HG03045 (cell line): Measurements from ENCODE around the gene CYB5R3.
"Not testable (repeated sequence)": the region's sequence is repeated elsewhere in the genome, so short reads cannot be mapped to it uniquely, and the experiment has no call there.

Source experiments
- ATAC-seq: cut with Tn5 transposase; IDR thresholded peaks from one replicate; pipeline ENCODE4 v1.9.1; 2021; ENCODE audit warnings: mild to moderate bottlenecking, moderate library complexity; ENCODE audit not compliant: unreplicated experiment

Gene CYB5R3

GRCh38 chr22:42626431-42626830 lies 22.8 kb downstream of the CYB5R3 start:
- ATAC-seq = no peak

- ATAC-seq = no peak
Observed at GRCh38 chr22:42625416-42625815, 23.8 kb downstream of the CYB5R3 start.

DNA sequence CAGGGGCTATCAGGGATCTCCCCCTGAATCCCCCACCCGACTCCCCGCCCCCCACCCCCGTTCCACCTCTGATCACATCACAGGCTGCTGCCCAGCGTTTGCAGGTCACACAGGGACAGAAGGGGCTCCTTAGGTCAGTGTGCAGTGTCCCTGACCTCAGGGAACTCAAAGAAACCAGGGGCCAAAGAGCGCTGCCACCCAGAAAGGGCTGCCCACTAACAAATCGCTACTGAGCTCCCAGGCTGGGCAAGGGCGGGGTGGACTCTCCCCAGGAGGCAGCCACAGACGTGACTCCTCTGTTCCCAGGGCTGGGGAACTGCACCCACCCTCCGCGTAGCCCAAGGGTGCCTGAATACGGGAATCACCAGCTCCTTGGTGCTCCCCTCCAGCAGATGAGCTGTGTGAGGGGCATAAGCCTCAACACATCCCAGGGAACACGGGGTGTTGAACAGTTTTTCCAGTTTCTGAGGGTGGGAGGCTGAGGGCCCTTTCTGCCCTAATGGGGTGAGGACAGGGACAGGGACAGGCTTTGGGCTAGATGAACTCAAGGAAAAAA lies 24.6 kb downstream of the CYB5R3 start:
- ATAC-seq = no peak

DNA sequence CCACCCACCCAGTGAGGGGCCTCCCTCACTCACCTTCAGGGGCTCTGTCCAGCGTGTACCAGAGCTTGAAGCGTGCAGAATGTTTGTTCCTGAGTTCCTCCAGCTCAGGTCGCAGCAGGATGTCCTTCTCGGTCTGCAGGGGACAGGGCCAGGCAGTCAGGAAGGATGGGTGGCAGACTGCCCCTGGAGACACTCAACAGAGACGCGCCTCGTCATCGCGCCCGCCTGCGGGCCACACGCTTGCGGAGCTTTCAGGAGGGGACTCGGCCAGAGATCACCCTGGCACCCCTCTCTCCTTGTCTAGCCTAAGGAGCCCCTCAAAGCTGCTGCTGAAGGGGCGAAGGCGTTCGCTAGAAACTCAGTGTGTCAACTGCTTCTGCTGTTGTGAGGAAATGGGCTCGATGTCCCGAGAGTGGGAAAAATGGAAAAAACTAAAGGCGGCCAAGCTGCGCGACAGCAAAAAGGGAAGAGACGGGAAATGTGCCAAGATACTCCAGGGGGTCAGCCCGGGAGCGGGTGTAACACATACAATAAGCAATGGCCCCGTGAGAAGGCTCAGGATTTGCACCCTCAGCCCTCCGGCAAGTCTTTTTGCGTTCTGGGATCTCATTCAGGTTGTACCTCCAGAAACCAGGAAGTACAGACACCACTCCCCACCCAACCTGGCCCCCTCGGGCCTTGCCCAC lies 25.3 kb downstream of the CYB5R3 start:
- no peak for ATAC-seq

DNA sequence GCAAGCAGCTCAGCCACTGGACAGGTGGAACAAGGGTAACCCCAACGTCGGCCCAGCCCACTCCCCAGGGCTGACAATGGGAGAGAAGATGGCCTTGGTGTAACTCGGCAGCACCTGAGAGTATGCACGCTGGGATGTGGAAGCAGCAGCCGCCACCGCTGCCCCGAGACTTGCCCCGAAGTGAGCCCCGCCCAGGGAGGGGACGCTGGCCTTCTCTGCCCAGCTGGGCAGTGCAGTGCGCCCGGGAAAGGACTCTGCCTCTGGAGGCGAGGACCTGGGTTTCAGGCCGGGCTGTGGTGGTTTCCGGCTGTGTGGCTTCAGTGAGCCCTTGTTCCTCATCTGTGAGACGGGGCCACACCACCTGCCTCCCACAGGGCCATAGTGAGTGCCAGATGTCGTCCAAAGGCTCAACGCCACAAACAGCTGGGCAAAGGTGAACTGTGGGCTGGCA lies 25.9 kb downstream of the CYB5R3 start:
- no peak for ATAC-seq

GRCh38 chr22:42622061-42622710 lies 27.0 kb downstream of the CYB5R3 start:
- no peak for ATAC-seq

DNA sequence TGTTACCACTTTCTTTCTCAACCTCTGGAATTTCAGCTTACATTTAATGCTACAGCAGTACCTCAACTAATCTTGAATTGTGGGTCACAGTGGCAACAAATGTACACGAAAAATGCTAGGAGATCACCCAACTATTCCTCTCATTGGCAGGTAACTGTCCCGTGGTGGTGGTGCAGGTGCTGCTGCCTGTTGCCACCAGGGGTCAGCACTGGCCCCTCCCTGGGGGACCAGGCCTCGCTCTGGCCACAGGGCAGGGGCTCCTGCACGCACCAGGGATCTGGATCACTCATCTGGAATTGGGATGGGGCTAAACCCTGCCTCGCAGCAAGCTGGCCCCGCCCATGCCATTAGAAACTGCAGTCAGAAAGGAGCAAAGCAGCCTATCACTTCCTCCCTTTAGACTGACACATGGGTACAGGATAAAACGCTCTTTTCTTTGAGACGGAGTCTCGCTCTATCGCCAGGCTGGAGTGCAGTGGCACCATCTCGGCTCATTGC lies 27.6 kb downstream of the CYB5R3 start:
- ATAC-seq = no peak

DNA sequence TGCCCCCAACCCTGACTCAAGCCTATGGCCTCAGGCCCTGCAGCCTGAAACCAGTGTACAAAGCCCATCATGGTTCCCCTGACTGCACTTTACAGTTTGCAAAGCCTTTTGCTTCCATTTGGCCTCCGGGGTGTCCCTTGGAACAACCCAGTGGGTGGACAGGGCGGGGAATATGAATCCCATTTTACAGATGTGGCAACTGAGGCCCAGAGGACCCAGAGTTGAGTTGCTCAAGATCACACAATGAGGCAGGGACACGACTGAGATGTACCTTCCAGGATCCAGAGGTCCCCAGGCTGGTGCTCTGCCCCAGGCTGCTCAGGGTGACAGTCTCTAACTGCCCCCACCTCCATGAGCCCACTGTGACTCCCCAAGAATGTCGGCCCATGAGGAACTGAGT lies 29.1 kb downstream of the CYB5R3 start:
- no peak for ATAC-seq

DNA sequence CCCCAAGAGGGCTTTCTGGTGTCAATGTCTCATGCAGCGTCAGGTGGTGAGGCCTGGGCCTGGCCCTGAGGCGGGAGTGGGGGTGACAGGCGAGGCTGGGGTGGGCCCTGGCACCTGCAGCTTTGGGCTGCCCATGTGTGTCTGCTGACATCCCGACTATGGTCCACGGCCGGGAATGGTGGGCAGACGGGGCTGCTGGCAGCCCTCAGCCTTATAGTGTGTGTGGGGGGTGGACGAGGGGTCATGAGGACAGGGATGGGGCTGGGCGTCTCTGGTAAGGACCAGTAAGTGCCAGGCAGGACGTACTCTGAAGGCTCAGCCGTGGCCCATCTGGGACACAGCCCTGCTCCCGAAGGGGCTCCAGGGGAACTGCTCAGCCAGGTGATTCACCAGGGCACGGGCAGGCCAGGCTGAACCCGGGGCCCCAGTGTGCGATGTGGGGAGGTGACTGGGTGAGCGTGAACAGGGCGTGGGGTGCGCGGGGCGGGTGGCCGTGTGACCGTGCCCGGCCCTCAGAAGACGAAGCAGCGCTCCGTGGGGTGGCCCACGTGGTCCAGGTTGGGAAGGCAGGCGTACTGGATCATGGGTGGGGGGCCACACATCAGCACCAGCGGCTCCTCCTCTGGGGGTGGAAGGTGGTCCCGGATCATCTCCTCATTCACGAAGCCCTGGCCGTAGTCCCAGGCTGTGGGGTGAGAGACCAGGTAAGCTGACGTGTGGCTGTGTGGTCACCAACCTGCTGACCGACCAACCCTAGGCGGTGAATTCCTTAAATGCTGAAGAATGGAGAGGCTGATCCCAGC lies 29.7 kb downstream of the CYB5R3 start:
- ATAC-seq = no peak

GRCh38 chr22:42617155-42617983 lies 31.8 kb downstream of the CYB5R3 start:
- ATAC-seq = no peak

- not testable (repeated sequence) for ATAC-seq
Observed at GRCh38 chr22:42615860-42616175, 33.4 kb downstream of the CYB5R3 start.

DNA sequence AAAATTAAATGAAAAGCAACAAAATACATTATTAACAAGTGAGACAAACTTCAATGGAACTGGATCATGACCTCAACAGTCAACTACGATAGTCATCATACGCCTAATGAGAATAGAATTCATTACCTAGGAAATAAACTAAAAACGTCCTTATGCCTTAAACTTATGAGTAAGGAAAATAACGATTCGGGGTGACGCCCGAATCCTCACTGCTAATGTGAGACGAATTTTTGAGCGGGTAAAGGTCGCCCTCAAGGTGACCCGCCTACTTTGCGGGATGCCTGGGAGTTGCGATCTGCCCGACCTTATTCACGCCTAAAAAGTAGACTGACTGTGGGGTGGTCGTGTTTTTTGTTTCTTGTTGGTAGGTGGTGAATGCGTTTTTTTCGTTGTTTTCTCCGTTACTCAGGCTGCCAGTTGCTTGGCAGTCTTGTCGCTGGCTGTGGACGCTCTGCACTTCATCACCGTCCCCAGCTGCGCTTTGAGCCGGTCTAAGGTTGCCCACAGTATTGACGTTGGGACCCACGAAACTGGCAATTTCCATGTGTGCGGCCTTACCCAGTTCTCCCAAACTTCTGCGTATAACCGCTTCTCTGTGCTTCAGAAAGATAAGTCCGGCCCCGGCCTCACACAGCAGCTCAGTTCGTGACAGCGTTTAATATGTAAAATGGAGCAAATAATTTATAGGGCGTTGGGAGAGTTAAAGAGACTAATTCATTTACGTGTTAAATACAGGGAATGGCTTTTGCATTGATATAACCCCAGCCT lies 33.9 kb downstream of the CYB5R3 start:
- peak; percentile 49 for ATAC-seq

DNA sequence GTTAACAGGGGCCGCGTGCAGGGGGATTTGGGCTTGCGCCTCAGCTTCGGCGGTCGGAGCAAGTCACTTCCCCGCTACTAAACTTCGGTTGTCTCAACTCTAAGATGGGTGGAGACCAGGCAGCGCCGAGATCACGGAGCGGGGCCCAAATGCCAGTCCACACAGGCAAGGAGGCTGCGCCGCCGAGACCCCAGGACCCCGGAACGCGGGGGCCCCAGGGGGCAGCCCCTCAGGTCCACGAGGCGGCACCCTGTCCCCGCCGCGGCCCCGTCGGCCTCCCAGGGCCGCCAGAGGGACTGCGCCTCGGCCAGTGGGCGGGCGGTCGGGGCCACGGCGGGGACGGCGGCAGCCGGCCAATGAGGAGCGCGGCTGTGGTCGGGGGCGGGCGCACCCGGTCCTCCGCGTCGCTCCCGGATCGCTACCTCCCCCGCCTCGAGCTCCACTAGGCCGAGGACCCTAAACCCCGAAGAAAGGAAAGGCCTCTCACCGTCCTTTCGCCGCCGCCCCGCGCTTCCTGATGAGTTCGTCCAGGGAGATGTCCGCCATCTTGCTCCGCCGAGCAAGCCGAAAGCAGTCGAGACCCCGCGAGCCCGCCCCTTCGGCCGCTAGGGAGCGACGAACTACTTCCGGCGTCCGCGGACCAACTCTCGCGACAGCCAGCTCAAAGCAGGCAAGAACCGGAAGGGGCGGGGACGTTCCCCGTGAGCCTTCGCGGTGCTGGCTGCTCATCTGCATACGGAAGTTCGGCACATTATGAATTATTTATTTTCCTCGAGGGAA lies 34.7 kb downstream of the CYB5R3 start, which contains the start of gene POLDIP3:
POLDIP3 (minus strand) TSS at position 572 of the 780 bp plus-strand sequence; CDS start at position 546, 26 bp downstream.
- ATAC-seq = peak; percentile 77

DNA sequence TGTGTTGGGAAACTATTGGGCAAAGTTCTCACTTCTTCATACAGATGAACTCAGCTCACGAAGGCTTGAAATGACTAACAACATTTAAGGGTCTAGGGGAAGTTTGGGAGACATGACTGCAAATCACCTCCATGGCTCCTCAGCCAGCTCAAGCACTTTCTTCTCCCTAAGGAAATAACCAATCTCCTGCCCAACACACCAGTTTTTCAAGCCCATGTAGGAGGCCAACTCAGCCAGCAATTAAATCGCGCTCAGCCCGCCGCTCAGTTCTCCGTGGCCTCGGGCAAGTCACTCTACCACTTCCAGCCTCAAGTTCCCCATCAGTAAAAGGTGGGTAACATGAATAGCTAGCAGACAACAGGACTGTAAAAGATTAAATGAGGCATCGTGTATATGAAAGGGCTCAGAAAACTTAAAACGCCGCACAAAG lies 35.3 kb downstream of the CYB5R3 start:
- ATAC-seq = no peak

GRCh38 chr22:42612336-42612735 lies 36.9 kb downstream of the CYB5R3 start:
- ATAC-seq = no peak

GRCh38 chr22:42611051-42611450 lies 38.1 kb downstream of the CYB5R3 start:
- ATAC-seq = no peak

DNA sequence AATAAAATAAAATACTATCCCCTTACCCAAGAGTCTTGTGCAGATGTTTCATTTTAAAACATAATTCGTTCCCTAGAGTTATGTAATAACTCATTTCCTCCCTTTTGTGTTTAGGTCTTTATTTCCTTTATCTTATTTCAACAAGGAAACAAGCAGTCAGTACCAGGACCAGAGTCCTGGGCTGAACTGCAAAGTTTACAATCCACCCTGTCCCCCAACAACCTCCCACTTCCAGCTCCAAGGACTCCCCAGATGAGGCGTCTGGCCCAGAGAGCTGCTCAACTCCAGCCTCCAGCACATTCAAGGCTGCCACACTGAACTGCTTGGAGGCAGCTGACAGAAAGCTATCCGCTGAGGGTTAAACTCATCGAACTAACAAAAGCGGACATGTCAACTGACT lies 39.0 kb downstream of the CYB5R3 start:
- no peak for ATAC-seq

GRCh38 chr22:42608823-42609361 lies 40.3 kb downstream of the CYB5R3 start:
- no peak for ATAC-seq
